ENCODE data around the gene RAPGEF5.

The RAPGEF5 gene

GRCh38 chr7:22213081-22213480 lies 143.9 kb downstream of the RAPGEF5 start:
- peak; percentile 57 for DNase-seq

- DNase-seq = no peak
Measured at GRCh38 chr7:22210967-22211366, 146.0 kb downstream of the RAPGEF5 start.

GRCh38 chr7:22210355-22210754 lies 146.6 kb downstream of the RAPGEF5 start:
- DNase-seq = no peak

GRCh38 chr7:22208799-22209198 lies 148.2 kb downstream of the RAPGEF5 start:
- no peak for DNase-seq

GRCh38 chr7:22207724-22208225 lies 149.2 kb downstream of the RAPGEF5 start:
- no peak for DNase-seq

GRCh38 chr7:22205631-22206030 lies 151.3 kb downstream of the RAPGEF5 start:
- DNase-seq = no peak

- DNase-seq = no peak
Measured at GRCh38 chr7:22204312-22204711, 152.6 kb downstream of the RAPGEF5 start.

GRCh38 chr7:22202141-22202540 lies 154.8 kb downstream of the RAPGEF5 start:
- no peak for DNase-seq

- DNase-seq = no peak
Measured at GRCh38 chr7:22201186-22201880, 155.6 kb downstream of the RAPGEF5 start.

GRCh38 chr7:22200777-22201176 lies 156.2 kb downstream of the RAPGEF5 start:
- no peak for DNase-seq

GRCh38 chr7:22200238-22200637 lies 156.7 kb downstream of the RAPGEF5 start:
- DNase-seq = no peak

GRCh38 chr7:22197376-22197775 lies 159.6 kb downstream of the RAPGEF5 start:
- DNase-seq = no peak

- no peak for DNase-seq
Measured at GRCh38 chr7:22196429-22196828, 160.5 kb downstream of the RAPGEF5 start.

GRCh38 chr7:22195397-22196172 lies 161.4 kb downstream of the RAPGEF5 start:
- no peak for DNase-seq

GRCh38 chr7:22194658-22195273 lies 162.2 kb downstream of the RAPGEF5 start:
- no peak for DNase-seq

- peak; percentile 90 for DNase-seq
Measured at GRCh38 chr7:22193450-22193983, 163.4 kb downstream of the RAPGEF5 start.

- DNase-seq = peak; percentile 41
Measured at GRCh38 chr7:22192801-22193200, 164.2 kb downstream of the RAPGEF5 start.

GRCh38 chr7:22190736-22191135 lies 166.2 kb downstream of the RAPGEF5 start:
- DNase-seq = peak; percentile 95

- no peak for DNase-seq
Measured at GRCh38 chr7:22189741-22190140, 167.2 kb downstream of the RAPGEF5 start.

GRCh38 chr7:22189230-22189629 lies 167.7 kb downstream of the RAPGEF5 start:
- no peak for DNase-seq

- DNase-seq = no peak
Measured at GRCh38 chr7:22187691-22188348, 169.1 kb downstream of the RAPGEF5 start.

- DNase-seq = no peak
Measured at GRCh38 chr7:22185559-22185958, 171.4 kb downstream of the RAPGEF5 start.
